Epithelial cell of esophagus (primary cell): ENCODE results near the gene ESR2.

Experiments
- DNase-seq: peaks from one replicate; pipeline ENCODE4 v3.0.0; 2010; ENCODE audit warnings: low read depth
- H3K4me3 ChIP-seq: 2 replicates; pipeline ENCODE4 v1.5.1; 2011; ENCODE audit warnings: mild to moderate bottlenecking, low read length, control low read depth
- TF ChIP-seq, protein P1 (sequence below): IDR thresholded peaks from 2 replicates; pipeline ENCODE4 v1.5.1; 2011; ENCODE audit warnings: low read depth, mild to moderate bottlenecking, low read length, control low read depth, inconsistent platforms; ENCODE audit not compliant: insufficient read depth; ENCODE audit errors: missing control alignments

ESR2 gene

DNA sequence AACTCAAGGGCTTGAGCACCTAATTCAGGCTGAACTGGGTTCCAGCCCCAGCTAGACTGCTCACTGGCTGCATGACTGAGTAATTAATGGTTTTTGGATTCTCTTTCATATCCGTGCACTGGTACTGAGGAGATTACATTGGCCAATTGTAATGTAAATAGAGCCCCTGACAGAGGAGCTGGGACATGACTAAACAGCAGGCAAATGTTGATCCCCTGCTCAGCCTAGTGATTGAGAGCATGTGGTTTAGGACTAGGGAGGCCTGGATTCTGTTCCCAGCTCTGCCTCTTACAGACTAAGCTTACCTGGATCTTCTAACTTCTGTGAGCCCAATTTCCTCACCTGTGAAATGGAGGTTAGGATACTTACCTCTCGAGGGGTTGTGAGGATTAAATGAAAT, 204.3 kb downstream of the ESR2 start:
- DNase-seq, result peak; percentile 30
- H3K4me3 ChIP-seq, result no peak overlapping the region
- TF ChIP-seq, protein P1, sequence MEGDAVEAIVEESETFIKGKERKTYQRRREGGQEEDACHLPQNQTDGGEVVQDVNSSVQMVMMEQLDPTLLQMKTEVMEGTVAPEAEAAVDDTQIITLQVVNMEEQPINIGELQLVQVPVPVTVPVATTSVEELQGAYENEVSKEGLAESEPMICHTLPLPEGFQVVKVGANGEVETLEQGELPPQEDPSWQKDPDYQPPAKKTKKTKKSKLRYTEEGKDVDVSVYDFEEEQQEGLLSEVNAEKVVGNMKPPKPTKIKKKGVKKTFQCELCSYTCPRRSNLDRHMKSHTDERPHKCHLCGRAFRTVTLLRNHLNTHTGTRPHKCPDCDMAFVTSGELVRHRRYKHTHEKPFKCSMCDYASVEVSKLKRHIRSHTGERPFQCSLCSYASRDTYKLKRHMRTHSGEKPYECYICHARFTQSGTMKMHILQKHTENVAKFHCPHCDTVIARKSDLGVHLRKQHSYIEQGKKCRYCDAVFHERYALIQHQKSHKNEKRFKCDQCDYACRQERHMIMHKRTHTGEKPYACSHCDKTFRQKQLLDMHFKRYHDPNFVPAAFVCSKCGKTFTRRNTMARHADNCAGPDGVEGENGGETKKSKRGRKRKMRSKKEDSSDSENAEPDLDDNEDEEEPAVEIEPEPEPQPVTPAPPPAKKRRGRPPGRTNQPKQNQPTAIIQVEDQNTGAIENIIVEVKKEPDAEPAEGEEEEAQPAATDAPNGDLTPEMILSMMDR, result no peak

DNA sequence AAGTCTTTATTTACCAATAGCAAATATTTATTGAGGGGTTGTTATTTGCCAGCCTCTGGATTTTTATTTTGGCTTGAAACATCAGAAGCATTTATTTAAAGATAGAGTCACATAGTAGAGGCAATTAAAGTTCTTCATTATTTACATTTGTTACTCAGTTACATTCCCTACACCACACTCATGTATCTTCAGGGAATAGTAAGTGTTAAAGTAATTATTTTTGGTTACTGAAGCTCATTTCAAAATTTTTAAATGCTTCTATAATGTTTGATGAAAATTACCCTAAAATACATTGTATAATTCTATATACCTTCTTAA, 205.6 kb downstream of the ESR2 start:
- no peak for DNase-seq
- TF ChIP-seq, protein P1, result no peak
- H3K4me3 ChIP-seq, result no peak overlapping the region

DNA sequence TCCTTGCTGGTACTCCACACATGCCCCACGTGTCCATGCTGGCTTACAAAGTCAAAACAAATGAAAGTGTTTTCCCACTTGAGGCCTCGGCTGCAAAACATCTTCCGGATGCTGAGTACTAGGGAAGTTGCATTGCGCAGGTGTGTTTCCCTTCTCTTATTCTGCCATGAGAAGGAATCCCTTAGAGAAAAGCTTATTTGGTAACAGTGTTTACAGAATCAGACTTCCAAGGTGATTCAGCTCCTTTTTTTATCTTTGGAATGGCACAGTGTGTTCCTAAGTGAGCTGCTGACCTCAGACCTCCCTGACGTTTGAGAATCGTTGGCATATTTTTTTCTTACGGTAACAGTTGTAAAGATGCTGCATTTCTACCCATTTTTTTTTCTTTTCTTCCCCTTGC, 211.3 kb downstream of the ESR2 start:
- DNase-seq, result peak; percentile 50
- no peak overlapping the region for H3K4me3 ChIP-seq
- TF ChIP-seq, protein P1, result no peak

DNA sequence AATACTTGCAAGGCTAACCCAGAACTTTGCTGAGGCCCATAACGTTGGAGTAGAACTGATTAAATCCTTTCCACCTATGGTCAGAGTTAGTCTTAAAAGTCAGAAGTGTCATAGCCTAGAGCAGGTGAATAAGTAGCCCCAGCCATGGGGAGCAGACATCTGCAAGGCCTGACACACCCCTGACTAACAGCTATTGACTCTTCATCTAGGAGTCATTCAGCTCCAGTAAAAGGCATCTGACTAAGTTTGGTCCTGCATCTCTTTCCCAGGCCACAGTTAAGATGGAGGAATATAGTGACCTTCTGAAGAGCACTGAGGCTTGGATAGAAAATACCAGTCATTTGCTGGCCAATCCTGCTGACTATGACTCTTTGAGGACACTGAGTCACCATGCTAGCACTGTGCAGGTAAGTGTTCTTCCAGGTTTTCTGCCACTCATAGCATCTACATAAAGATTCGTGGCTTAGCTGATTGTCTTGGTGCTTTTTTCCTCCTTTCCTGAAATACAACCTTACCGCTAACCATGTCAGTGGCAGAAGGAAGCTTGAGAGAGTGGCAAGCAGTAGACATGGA, 212.9 kb downstream of the ESR2 start:
- DNase-seq, result peak; percentile 70
- TF ChIP-seq, protein P1, result no peak
- no peak overlapping the region for H3K4me3 ChIP-seq

DNA sequence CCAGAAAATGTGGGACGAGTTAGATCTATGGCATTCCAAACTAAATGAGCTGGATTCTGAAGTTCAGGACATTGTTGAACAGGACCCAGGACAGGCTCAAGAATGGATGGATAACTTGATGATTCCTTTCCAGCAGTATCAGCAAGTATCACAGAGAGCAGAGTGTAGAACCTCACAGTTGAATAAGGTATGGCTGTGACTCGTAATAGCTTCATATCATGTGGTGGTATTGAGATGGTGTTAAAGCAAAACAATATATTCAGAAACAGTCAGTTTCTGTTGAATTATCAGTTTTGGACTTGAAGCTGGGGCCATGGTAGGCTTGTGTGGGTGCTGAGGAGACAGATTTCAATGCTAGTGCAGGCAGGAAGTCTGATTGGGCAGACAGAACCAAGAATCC, 213.7 kb downstream of the ESR2 start:
- TF ChIP-seq, protein P1, result no peak
- no peak for DNase-seq
- H3K4me3 ChIP-seq, result no peak overlapping the region

DNA sequence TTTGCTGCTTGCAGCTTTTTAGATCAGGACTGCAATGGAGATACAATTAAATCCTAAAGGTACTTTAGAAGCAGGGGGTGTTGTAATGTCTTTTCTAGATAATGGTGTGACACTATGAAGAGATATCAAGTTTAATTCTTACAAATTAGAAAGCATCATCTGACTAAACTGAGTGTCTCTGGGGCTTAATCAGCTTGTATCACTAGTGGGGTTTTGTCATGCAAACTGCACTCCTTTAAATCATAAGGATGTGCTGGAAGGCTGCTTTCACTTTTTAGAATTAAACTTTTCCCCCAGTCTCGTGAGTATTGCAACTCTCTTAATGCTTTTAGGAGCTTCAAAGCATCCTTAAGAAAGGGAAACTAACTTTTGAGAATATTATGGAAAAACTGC, 218.6 kb downstream of the ESR2 start:
- TF ChIP-seq, protein P1, result no peak
- no peak overlapping the region for H3K4me3 ChIP-seq
- no peak for DNase-seq

DNA sequence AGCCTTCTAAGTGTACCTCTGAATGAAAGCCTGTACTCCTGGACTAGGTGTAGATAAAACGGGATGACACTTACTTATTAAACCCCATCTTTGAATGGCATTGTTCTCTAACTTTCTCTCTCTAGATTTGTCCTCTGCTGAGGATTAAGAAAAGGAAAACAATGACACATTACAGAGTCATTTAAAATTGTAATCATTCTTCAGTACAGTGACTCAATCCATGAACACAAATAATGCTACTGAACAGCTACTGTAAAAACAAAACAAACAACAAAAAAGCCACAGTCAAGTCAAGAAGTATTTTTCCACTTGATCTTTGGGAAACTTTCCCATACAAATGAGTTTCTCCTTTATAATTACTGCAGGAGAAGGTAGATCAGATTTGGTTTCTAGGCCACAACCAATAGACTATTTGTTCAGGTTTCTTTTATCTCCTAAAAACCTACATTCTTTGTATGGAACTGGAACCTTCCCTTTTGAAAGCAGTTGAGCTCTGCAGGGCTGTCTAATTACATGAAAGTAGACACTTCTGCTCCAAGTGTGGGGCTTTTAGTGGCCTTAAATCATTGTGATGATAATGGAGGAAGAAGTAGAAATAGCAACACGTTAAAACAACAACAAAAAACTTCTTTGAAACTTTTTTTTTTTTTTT, 219.1 kb downstream of the ESR2 start:
- no peak overlapping the region for H3K4me3 ChIP-seq
- peak; percentile 77 for DNase-seq
- TF ChIP-seq, protein P1, result no peak
